GM21737 (cell line): ENCODE results near the gene NAP1L4.

Experiments used
- ATAC-seq: cut with Tn5 transposase; IDR thresholded peaks from one replicate; pipeline ENCODE4 v1.9.1; 2021; ENCODE audit warnings: mild to moderate bottlenecking, moderate library complexity; ENCODE audit not compliant: unreplicated experiment

NAP1L4 gene

DNA sequence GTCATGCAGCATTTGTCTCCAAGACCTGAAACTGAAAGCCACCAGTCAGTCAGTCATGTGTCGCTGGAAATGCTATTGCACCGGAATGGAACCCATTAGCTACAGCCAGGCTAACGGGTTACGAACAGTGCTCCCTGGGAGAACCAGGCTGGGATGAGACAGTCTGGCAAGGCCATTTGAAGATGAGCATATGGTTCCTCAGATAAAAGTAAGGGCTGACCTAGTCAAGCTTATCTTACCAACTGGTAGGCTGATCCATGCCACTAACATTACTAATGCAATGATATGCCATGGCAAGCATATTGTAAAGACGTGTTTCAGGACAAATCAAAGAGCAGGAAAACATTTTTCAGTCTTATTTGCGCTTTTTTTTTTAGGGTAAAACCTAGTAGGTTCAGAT is 28.4 kb downstream of the NAP1L4 start:
- no peak for ATAC-seq

DNA sequence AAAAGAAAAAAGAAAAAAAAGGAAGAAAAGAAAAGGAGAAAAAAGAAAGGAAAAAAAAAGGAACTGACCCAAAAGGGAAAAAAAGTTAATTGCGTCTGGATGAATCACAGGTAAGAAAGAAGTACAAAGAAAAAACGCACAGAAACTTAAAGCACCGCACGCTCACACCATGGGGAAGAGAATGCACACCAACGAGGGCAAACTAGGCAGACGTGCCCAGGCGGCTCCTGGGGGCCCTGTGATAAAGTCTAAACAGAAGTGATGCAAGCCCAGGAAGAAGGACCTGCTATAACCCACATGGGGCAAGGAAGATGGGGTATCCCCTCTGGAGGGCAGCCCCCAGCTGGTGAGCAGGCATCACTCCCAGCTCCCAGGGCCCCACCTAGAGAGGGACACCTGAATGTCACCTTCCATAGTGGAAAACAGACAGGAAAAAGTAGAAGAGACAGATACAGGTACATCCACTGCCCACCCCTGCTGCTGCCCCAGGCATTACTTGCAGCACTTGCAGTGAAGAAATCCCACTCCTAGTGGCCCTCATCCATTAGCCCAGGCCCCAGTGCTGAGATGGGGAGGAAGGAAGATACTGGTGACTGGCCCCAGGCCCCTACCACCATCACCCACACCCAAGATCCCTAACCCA is 28.9 kb downstream of the NAP1L4 start:
- ATAC-seq: no peak

DNA sequence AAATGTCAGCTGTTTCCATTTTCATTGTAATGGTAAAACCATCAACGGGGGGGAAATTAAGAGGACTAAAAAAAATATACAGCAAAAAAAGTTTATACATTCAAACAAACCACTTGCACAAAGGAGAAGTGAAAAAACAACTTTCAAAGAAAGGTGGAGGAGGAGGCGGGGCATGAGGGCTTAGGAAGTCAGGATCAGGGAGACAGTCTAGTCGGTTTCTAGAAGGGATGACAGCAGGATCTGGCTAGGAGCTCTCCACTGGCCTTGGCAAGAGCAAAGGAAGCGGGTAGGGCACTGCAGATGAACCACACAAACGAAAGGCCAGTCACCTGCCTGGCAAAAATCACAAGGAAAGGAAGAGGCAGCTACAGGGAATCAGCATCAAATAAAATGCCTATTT is 31.0 kb downstream of the NAP1L4 start:
- no peak for ATAC-seq

DNA sequence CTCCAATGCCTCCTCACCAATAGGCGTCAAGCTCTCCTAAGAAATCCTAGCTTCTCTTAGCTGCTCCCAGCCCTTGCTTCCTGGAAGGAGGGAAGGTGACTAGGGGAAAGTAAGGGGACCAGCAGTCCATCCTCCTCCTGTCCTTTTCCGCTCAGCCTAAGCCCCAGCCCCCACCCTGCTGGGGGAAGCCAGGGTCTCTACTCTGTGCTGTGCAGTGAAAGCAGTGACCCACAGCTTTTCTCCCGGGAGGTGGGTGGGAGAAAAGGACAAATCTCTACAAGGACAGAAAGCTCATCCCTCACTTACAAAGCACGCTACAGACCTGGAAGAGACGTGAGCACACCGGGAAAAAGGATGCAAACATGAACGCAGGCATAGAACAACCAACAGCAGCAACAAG is 32.0 kb downstream of the NAP1L4 start:
- ATAC-seq: no peak

DNA sequence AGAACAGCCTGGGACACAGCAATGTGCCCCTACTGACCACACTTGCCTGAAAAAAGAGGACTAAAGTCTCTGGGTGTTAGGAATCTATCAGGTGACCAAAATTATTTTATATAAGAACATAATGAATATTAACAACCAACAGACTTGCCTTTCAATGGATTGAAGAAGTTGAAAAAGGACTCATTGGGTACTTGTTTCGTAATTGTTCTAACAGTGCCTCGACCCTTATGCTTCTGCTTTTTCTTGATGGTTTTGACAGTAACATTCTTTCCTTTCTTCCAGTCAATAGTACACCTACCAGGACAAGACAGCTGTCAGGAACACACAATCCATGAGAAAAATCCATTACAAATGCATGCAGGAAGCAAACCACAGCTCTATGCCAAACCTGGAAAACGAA is 33.9 kb downstream of the NAP1L4 start:
- no peak for ATAC-seq

DNA sequence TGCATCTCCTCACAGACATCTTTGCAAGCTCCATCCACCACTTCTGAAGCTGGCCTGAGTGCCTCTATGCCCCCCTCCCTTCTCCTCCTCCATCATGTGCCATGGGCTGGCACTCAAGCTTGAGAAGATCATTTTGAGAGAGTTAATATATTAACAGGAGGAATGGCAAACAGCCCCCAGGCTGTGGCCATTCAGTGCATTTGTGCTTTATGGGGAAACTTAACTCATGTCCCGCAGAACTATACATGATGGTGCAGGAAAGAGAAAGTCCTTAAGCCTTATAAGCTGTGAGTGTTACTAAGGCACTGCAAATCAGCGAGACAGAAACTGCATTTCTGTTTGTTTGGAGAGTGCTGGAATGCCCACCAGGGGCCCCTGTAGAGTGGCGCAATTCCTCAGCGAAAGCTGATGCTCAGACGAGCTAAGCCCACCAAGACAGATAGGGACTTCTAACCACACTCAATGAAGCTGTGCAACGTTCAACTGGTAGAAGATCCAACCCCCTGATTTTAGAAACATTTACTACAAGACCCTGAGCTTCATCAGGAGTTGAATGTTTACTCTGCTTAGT is 36.1 kb downstream of the NAP1L4 start:
- no peak for ATAC-seq

DNA sequence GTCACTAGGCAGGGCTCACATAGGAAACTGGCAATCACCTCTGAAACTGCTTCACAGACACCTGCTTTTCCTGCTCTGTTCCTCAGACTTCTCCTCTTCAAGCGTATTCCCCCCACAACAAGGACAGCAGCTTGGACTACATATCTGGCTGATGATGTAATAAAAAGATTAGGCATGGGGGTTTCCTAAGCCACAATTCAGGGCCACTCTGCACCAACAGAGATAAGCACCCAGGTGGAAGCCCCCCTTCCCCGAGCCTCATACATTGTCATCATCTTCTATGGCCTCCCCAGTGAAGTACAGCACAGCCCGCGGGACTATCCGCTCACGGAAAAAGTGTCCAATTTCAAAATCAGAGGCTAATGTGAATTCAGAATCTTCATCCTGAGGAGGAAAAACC is 37.9 kb downstream of the NAP1L4 start:
- ATAC-seq: no peak

DNA sequence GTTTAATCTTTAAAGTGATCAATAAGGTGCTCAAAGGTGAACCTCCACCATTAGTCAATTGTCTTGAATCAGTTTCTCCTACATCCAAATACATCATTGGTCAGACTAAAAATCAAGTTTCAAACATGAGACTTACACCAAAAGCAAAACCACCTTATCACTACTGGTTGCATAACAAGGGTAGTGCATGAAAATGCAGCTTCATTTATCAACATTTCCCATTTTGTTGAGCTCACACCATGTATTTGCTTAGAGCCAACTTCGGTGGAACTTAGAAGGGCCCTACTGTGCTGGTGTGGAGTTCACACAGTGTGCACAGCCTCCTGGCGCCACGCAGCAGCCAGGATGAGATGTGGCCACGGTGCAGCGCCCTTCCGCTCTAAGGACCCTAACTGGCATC is 39.8 kb downstream of the NAP1L4 start:
- no peak for ATAC-seq

DNA sequence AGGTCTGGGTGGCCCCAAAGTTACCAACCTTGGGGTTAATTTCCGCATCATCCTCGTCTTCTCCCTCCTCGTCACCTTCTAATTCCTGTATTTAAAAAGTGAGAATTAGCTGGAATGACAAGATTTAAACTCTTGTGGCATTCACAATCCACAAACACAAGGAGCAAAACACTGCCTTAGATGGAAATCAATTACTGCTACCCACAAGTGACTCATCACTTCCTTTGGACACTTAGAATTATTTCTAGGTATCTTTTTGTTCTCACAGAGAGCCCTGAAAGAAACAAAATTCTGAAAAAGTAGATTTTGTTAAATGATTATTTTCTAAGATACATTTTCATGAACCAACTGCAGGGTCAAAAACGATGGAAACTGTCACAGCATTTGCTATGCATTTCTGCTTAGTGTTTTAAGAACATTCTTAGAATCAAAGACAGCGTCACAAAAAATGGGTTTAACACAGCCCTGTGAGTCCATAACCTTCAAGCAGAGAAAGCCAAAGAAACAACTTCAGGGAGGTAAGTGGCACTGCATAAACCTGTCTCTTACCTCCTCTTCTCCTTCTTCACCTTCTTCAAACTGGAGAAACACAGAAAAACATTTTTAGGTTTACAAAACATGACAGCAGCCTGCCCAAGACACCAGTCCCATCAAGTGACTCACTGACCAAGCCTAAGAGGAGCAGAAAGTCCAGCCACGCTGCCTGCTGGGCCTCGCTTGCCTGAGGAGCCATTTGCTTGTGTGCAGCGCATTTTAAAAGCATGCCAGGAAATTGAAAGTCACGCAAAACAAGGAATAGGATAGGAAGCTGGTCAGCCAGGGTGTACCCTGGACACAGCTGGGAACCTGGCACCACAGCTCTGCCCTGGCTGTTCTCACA is 40.7 kb downstream of the NAP1L4 start:
- ATAC-seq: no peak

DNA sequence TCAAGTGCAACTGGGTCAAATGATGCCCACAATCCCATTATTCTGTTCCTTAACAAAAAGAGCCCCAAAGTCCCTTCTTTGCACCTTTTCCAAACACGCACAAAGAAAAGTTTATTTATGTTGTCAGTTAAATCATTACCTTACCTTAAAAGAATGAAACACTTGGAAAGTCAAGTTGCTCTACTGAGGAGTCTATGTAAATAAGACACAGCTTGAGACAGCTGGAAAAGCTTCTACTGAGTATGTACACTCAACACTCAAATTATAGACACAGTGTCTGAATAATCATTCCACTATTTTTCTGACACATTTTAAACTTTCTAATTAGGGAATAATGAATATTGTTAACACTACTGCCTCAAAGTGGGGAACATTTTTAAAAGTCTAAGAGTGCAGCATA is 41.3 kb downstream of the NAP1L4 start:
- no peak for ATAC-seq

DNA sequence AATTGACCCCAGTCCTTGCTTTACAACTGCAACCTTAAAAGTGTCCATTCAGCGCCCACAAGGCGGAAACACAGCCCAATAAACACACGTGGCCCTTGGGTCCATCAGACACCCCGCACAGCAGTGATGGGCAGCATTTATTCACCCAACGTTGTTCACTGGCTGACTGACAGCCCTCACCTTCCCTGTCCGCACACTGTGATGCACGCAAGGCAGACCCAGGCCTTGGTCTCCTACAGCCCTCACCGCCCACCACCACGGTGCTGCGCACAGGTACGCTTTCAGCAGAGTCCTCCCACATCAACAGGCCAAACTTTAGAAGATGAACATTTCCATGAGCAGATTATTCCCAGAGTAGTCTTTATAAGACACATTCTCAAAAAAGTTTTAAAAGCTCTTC is 42.2 kb downstream of the NAP1L4 start:
- no peak for ATAC-seq

DNA sequence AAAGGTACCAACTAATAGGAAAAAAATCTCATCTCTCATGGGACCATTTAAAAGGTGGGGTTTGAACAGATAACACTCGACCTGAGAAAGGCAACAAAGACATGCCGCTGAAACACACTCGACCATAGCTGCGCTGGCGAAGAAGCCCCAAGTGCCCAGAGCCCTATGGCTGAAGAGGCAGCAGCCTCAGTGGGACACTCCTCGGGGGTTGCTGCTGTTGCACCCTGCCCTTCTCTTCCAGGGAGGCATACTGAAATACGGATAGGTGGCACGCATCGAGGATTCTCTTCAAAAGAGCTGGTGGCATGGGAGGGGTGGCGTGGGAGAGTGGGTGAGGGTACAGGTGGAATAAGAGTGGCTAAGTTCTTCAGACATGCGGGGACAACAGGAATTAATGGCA is 44.4 kb downstream of the NAP1L4 start:
- ATAC-seq: no peak

DNA sequence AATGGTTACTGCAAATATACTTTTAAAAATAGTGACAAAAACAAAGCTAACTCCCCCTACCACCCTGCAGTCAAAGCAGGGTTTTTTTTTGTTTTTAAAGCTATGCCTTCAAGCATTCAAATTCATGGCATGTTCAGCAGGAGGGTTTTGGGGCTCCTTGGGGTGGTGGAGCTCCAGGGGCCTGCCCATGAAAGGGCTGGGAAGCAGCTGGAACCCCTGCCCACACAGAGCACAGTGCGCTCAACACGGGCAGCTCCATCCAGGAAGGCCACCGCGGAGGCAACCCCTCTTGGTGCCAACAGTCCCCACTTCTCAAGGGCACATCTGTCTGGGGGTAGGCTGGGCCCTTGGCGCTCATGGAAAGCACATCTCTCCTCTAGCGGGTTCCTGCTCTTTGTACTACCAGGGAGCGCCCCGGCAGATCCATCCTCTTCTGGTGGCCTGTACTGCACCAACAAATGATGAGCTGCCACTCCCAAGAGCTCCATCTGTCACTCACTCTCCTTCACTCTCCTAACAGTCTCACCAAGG is 46.3 kb downstream of the NAP1L4 start:
- no peak for ATAC-seq

DNA sequence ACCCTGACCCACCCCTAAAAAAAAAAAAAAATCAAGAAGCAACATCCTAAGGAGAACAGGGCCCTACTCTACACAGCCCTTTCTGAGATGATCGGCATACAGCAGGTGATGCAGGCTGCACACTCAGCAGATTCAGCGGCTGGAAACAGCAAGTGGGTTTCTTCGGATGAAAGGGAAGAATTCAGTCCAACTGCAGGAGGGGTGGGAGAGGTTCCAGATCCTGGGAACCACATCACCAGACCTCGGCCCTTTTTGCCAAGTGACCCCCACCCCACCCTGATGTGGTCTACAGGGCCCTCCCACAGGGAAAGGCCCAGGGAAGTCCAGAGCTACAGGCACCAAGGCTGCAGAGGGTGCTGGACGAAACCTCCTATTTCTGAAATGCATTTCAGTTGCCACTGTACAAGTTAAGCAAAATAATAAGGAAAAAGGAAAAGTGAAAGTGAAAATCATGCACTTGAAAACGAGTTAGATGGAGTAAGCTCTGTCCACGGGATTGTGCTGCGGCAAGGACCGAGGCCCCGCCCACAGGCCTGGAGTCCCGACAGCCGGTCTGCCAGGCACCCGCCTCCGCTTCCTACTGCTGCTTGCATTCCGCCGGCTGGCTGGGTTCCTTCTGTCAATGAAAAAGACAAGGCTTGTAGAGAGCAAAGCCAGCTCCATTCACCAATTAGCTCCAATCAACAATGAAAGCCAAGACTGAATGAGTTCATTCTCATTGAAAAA is 46.9 kb downstream of the NAP1L4 start:
- no peak for ATAC-seq

DNA sequence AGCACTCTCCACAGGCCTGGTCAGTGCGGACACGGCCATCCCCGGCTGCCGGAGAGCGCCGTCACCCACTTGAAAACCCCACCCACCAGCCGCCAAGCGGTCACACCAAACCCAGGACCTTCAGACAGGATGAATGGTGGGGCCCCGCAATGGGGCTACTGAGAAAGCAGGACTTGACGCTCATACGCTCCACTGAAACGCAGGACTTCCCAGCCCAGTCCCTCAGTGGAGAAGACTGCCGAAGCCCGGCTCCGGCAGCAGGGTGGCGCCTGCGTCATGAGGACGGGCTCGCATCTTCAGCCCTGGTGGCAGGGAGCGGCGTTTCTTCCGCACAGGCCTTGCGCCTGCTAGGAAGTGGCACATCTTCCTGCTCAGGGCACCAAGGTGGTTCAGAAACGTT is 47.6 kb downstream of the NAP1L4 start:
- no peak for ATAC-seq

DNA sequence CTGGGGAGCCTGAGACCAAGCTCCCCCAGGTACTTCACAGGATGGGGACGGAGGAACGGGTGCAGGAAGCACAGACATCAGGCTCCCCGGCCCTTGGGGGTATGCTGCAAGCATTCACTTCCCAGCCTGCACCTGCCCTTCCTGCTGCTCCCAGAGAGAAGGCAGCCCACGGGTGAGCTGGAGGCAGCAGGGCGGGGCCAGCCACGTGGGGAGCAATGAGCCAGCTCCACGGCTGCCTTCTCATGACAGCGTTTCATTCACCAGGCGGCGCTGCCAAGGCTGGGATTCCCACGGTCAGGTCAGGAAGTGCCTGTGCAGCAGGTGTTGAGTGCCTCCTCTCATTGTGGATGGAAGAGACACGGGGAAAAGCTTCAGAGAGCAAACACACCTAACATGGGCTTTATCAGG is 48.4 kb downstream of the NAP1L4 start:
- ATAC-seq: no peak

DNA sequence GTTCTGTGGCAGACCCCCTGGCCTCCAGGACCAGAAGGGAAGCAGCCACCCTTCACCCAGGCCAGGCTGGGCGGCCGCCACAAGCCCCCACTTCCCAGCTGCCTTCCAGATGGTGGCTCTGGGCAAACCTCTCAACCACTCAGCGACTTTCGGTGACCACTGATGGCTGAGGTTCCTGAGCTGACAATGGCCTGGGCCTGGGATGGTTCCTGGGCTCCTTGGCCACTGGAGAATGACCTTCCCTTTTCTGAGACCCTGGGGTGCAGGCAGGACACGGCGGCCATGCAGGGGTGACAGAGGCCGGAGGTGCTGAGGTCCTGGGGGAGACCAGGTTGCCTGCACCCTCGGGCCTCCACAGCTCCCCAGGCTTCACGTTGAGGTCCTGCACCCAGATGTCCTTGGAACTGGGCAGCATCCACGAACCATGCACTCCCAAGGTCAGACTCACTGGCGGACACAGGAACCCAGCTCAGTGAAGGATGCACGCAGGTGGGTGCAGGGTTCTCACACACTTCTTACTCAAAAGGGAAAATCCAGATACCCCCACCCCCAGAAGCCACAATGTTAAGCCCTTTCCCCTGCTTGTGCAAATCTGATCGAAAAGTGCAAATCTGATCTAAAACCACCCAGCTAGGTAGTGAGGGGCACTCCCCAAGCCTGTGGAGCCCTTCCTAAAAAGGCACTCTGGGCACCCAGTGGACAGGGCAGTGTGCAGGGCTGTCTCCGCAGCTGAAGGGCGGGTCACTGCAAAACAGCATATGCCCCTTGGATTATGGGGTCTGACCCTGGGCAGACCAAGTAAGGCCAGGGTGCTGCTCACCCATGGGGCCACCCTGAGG is 49.0 kb downstream of the NAP1L4 start:
- no peak for ATAC-seq

DNA sequence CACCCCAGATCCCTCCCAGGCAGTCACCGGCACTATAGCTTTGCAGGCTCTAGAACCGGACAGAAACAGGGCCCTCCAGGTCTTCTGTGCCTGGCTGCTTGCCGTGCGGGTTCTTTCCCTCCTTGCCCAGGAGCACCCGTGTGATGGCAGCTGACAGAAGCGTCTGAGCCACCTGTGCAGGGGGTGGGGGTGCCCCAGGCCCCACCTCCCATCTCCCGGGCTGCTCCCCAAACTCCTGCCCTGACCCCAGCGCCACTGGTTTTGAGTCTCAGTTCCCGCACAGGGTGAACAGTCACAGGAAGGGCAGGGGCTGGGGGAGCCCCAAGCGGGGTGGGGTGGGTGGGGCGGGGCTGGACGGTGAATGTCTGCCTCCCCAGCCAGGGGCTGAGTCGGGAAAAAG is 49.7 kb downstream of the NAP1L4 start:
- no peak for ATAC-seq

DNA sequence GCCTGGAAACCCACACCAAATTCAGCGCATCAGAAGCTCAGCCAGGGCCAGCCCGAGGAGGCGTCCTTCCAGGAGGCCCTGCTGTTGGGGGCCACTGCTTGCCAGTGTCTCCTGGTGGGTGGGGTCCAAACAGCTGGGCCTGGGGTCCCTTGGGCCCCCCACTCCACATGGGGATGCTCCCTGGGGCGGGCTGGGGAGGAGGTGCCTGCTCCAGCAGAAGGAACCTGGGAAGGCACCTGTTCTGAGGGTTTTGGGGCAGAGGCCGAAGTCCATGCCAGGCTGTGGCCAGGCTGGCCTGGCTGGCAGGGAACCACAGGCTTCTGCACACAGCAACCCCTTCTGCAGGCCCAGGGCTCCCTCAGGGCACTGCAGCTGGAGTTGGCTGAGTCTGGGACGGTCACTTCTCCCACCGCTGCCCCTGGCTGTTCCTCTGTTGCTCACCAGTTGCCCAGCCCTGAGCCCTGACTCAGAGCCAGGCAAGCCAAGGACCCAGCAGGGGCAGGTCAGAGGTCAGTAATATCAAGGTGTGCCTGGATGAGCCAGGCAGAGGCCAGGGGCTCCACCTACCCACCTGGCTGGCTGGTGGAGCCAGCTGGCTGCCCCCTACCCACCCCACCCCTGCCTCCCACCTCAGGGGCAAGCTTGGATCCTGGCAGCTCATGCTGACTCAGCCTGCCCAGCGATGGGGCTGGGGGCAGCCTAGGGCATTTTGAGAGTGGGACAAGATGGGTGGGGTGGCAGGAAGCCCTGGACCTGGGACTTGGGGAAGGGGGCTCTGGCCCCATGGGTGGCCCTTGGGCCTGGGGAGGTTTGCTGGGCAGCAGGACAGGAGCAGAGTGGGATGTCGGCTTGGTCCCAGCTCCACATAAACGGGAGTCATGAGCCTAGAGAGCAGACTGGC is 51.0 kb downstream of the NAP1L4 start:
- no peak for ATAC-seq
